K562 (cell line): Measurements from ENCODE around the gene LTB4R2. TPM values are rescaled to one million over a fixed set of nuclear protein-coding genes. Genes with fewer than 3 reads are reported as not detected.
A peak's percentile ranks its signal among the peaks of the same experiment; 100 is the strongest.

Source experiments
- DMBX1 ChIP-seq: fragments of 250-450 bp; sonication (Bioruptor Pico); IDR thresholded peaks from 2 replicates; pipeline ENCODE4 v1.8.0; 2022; ENCODE audit warnings: inconsistent platforms, mild to moderate bottlenecking, moderate library complexity, borderline replicate concordance
- EP400 ChIP-seq: fragments of 450-650 bp; IDR thresholded peaks from 2 replicates; pipeline ENCODE4 v1.6.1; 2017; ENCODE audit warnings: antibody characterized with exemption, mild to moderate bottlenecking, moderate library complexity
- ETS2 ChIP-seq: IDR thresholded peaks from 2 replicates; pipeline ENCODE4 v1.6.1; 2016; ENCODE audit warnings: borderline replicate concordance, missing genetic modification characterization, mild to moderate bottlenecking, moderate library complexity, missing compliant biosample characterization; ENCODE audit not compliant: poor library complexity, severe bottlenecking
- ETV5 ChIP-seq: sonication (generic); formaldehyde crosslinking; IDR thresholded peaks from 2 replicates; pipeline ENCODE4 v1.4.0; 2020; ENCODE audit warnings: low read depth, mild to moderate bottlenecking, missing genetic modification reagents
- GATAD2B ChIP-seq: fragments of 450-650 bp; IDR thresholded peaks from 2 replicates; pipeline ENCODE4 v1.6.1; 2017; ENCODE audit warnings: mild to moderate bottlenecking, borderline replicate concordance
- HIVEP1 ChIP-seq: fragments of 250-450 bp; sonication (Bioruptor Pico); IDR thresholded peaks from 2 replicates; pipeline ENCODE4 v1.4.0; 2020; ENCODE audit warnings: mild to moderate bottlenecking
- MTF1 ChIP-seq: fragments of 250-450 bp; sonication (Bioruptor Pico); IDR thresholded peaks from 2 replicates; pipeline ENCODE4 v1.9.0; 2021; ENCODE audit warnings: moderate library complexity, mild to moderate bottlenecking, inconsistent platforms, borderline replicate concordance
- NCOR1 ChIP-seq: fragments of 450-650 bp; IDR thresholded peaks from 2 replicates; pipeline ENCODE4 v1.6.1; 2016; ENCODE audit warnings: mild to moderate bottlenecking, moderate library complexity
- NFATC3 ChIP-seq: fragments of 450-650 bp; IDR thresholded peaks from 2 replicates; pipeline ENCODE4 v1.6.1; 2017; ENCODE audit warnings: mild to moderate bottlenecking
- PHF21A ChIP-seq: fragments of 450-650 bp; IDR thresholded peaks from 2 replicates; pipeline ENCODE4 v1.6.1; 2017; ENCODE audit warnings: low read depth, borderline replicate concordance
- POLR2AphosphoS5 ChIP-seq: IDR thresholded peaks from 2 replicates; pipeline ENCODE4 v1.6.1; 2011; ENCODE audit warnings: mild to moderate bottlenecking, low read depth, low read length, moderate library complexity; ENCODE audit not compliant: control insufficient read depth, insufficient read depth
- TEAD2 ChIP-seq: fragments of 450-650 bp; IDR thresholded peaks from 2 replicates; pipeline ENCODE4 v1.6.1; 2016; ENCODE audit warnings: missing genetic modification characterization, control low read depth, missing compliant biosample characterization
- ZC3H4 ChIP-seq: sonication (generic); formaldehyde crosslinking; IDR thresholded peaks from 2 replicates; pipeline ENCODE4 v1.9.0; 2021; ENCODE audit warnings: missing genetic modification reagents, borderline replicate concordance
- ZFP36 ChIP-seq: fragments of 150-350 bp; IDR thresholded peaks from 2 replicates; pipeline ENCODE4 v1.6.1; 2018; ENCODE audit warnings: low read length, low read depth; ENCODE audit not compliant: partially characterized antibody
- ZKSCAN3 ChIP-seq: fragments of 250-450 bp; sonication (Bioruptor Pico); IDR thresholded peaks from 2 replicates; pipeline ENCODE4 v1.4.0; 2020
- ZNF280A ChIP-seq: fragments of 450-650 bp; IDR thresholded peaks from 2 replicates; pipeline ENCODE4 v1.6.1; 2018; ENCODE audit warnings: mild to moderate bottlenecking, low read depth; ENCODE audit not compliant: partially characterized antibody
- ZNF395 ChIP-seq: fragments of 200-800 bp; sonication (Bioruptor generic); IDR thresholded peaks from 2 replicates; pipeline ENCODE4 v1.6.1; 2017; ENCODE audit warnings: missing genetic modification characterization, missing compliant biosample characterization
- ZNF740 ChIP-seq, 3 experiments: fragments of 200-800 bp in 1 of 3; sonication (Bioruptor generic) in 1 of 3; sonication (generic) in 1 of 3; formaldehyde crosslinking in 1 of 3; IDR thresholded peaks; 2 replicates each; pipeline versions ENCODE4 v1.6.1 to v1.8.0; 2016 to 2022; ENCODE audit warnings: mild to moderate bottlenecking in 2 of 3, missing compliant biosample characterization in 2 of 3, missing genetic modification characterization in 2 of 3, missing genetic modification reagents in 1 of 3
- ZNF764 ChIP-seq: fragments of 250-450 bp; sonication (Bioruptor Pico); IDR thresholded peaks from 2 replicates; pipeline ENCODE4 v1.4.0; 2020; ENCODE audit warnings: low read depth, mild to moderate bottlenecking, moderate library complexity
- polyA plus RNA-seq, 8 experiments: library from polyadenylated mRNA; depleted of rRNA in 4 of 8; stranded (reverse) in 5 of 8; unstranded in 3 of 8; fragments of >200 nt; fragmentation: Nextera tagmentation in 2 of 8; fragmentation: Illumina TruSeq in 1 of 8; extraction: Ambion mirVana in 2 of 8; extraction: Trizol in 1 of 8; gene quantifications; 2 replicates each; pipeline versions ENCODE4 v1.2.1 to v1.2.3, GENCODE V29; 2011 to 2014; ENCODE audit warnings: inconsistent platforms in 1 of 8, missing spikeins in 1 of 8
- total RNA-seq, 7 experiments: library from RNA; depleted of rRNA in 6 of 7; stranded (reverse); fragments of >200 nt in 6 of 7; fragmentation: Illumina TruSeq in 2 of 7; extraction: Trizol in 2 of 7; gene quantifications; 2 replicates each; pipeline versions ENCODE4 v1.2.1 to v1.2.3, GENCODE V29; 2011 to 2021; ENCODE audit warnings: low replicate concordance in 1 of 7
- TF ChIP-seq, protein P1 (sequence below): sonication (generic); formaldehyde crosslinking; IDR thresholded peaks from 2 replicates; pipeline ENCODE4 v1.8.1; 2023; ENCODE audit warnings: mild to moderate bottlenecking, missing genetic modification reagents, moderate library complexity
- TF ChIP-seq, protein P2 (sequence below): fragments of 450-650 bp; formaldehyde crosslinking; IDR thresholded peaks from 2 replicates; pipeline ENCODE4 v1.4.0; 2020; ENCODE audit warnings: mild to moderate bottlenecking, moderate library complexity

The LTB4R2 gene
- total and polyA plus RNA-seq, 9 of the 15 experiments (the other 6 are each of a cell fraction or from before 2014, with no cell fraction given) = 0.03 to 11.6 (median 2.8) TPM; not detected in 1

GRCh38 chr14:24271134-24271833 lies 38.7 kb upstream of the LTB4R2 start, which contains the start of gene RABGGTA (continued):
- TF ChIP-seq ZFP36 (peak; percentile 8), NFATC3 (no peak), MTF1 (CRISPR knock-in tag) (no peak), ETS2 (no peak), DMBX1 (no peak), ZNF740 (CRISPR knock-in tag; IDR thresholded peaks at IDR 0.05) (no peak), ZNF740 (tag; IDR thresholded peaks at IDR 0.05) (no peak), PHF21A (no peak), NCOR1 (0 out of 2 replicates have a peak, but pooled peaks have one; percentile 31), ZKSCAN3 (CRISPR knock-in tag) (no peak), ZNF280A (no peak), ZNF395 (CRISPR knock-in tag) (no peak), GATAD2B (no peak; the same call in 1 of the 2 replicates), EP400 (peak; percentile 84), HIVEP1 (CRISPR knock-in tag) (no peak), ZC3H4 (CRISPR knock-in tag) (no peak), POLR2AphosphoS5 (0 out of 2 replicates have a peak, but pooled peaks have one; percentile 39), ZNF764 (CRISPR knock-in tag) (no peak), TEAD2 (no peak), ETV5 (CRISPR knock-in tag) (peak; percentile 83)
- TF ChIP-seq, protein P1, sequence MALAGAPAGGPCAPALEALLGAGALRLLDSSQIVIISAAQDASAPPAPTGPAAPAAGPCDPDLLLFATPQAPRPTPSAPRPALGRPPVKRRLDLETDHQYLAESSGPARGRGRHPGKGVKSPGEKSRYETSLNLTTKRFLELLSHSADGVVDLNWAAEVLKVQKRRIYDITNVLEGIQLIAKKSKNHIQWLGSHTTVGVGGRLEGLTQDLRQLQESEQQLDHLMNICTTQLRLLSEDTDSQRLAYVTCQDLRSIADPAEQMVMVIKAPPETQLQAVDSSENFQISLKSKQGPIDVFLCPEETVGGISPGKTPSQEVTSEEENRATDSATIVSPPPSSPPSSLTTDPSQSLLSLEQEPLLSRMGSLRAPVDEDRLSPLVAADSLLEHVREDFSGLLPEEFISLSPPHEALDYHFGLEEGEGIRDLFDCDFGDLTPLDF = peak; percentile 41; the same call in 1 of the 2 replicates
- TF ChIP-seq, protein P2, sequence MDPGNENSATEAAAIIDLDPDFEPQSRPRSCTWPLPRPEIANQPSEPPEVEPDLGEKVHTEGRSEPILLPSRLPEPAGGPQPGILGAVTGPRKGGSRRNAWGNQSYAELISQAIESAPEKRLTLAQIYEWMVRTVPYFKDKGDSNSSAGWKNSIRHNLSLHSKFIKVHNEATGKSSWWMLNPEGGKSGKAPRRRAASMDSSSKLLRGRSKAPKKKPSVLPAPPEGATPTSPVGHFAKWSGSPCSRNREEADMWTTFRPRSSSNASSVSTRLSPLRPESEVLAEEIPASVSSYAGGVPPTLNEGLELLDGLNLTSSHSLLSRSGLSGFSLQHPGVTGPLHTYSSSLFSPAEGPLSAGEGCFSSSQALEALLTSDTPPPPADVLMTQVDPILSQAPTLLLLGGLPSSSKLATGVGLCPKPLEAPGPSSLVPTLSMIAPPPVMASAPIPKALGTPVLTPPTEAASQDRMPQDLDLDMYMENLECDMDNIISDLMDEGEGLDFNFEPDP = no peak
